Activated naive CD8-positive, alpha-beta T cell treated with anti-CD3 and anti-CD28 coated beads, Interleukin-2, amount 10 ng/mL, durations not matched to agents 7 days and 5 days (primary cell): ENCODE data around the gene FEM1B. TPM values are rescaled to one million over a fixed set of nuclear protein-coding genes. Genes with fewer than 3 reads are reported as not detected.
A peak's percentile ranks its signal among the peaks of the same experiment; 100 is the strongest.

Source experiments
- ATAC-seq: fragments of 150-1000 bp; cut with Tn5 transposase; one replicate; pipeline ENCODE4 v1.10.0; 2021; ENCODE audit warnings: low read depth, moderate library complexity
- POLR2A ChIA-PET: fragments of 350-600 bp; sonication (Branson Sonifier 250); formaldehyde crosslinking; loops from one replicate; lab custom pipeline; 2021; ENCODE audit warnings: antibody characterized with exemption; lab: Charles Lee
- DNase-seq: peaks from one replicate; pipeline ENCODE4 v3.0.0; 2021
- H3K27ac Mint-ChIP-seq: one replicate; pipeline ENCODE4 v1.8.0; 2022; ENCODE audit warnings: mild to moderate bottlenecking, mixed read lengths
- H3K27me3 Mint-ChIP-seq: one replicate; pipeline ENCODE4 v1.8.0; 2022; ENCODE audit warnings: mild to moderate bottlenecking, moderate library complexity, mixed read lengths
- H3K36me3 Mint-ChIP-seq: one replicate; pipeline ENCODE4 v1.8.0; 2021; ENCODE audit warnings: mild to moderate bottlenecking, mixed read lengths
- H3K4me1 Mint-ChIP-seq: one replicate; pipeline ENCODE4 v1.8.0; 2021; ENCODE audit warnings: mixed read lengths
- H3K4me3 Mint-ChIP-seq: one replicate; pipeline ENCODE4 v1.8.0; 2022; ENCODE audit warnings: mild to moderate bottlenecking, moderate library complexity, mixed read lengths
- H3K9me3 Mint-ChIP-seq: one replicate; pipeline ENCODE4 v1.8.0; 2021; ENCODE audit warnings: mixed read lengths
- total RNA-seq, 2 experiments: library from RNA; stranded (reverse); gene quantifications; one replicate each; pipeline ENCODE4 v1.2.3, GENCODE V29; 2021

FEM1B gene
- total RNA-seq, 2 experiments from 2014 or later, result 51.9 to 54.0 TPM

- DNase-seq, result no peak
- H3K27me3 Mint-ChIP-seq, result peaks cover 45% of the 10 kb centered on the region
- H3K9me3 Mint-ChIP-seq, result no peaks in the 10 kb centered on the region
- H3K27ac Mint-ChIP-seq, result no peak overlapping the region
- no peaks in the 10 kb centered on the region for H3K36me3 Mint-ChIP-seq
- H3K4me1 Mint-ChIP-seq, result no peaks in the 10 kb centered on the region
- POLR2A ChIA-PET, result interaction anchor here (1.5 kb wide), 1 partner anchor 12 kb away, joined by 3 read pairs; the partner anchor contains the start of gene FEM1B
- H3K4me3 Mint-ChIP-seq, result no peak overlapping the region
- no peak for ATAC-seq
Observed at GRCh38 chr15:68265081-68265480, 12.5 kb upstream of the FEM1B start.

- no peaks in the 10 kb centered on the region for H3K36me3 Mint-ChIP-seq
- POLR2A ChIA-PET, result interaction anchor here (1.5 kb wide), 1 partner anchor 12 kb away, joined by 3 read pairs; the partner anchor contains the start of gene FEM1B
- H3K4me1 Mint-ChIP-seq, result no peaks in the 10 kb centered on the region
- H3K27me3 Mint-ChIP-seq, result peaks cover 45% of the 10 kb centered on the region
- H3K4me3 Mint-ChIP-seq, result no peak overlapping the region
- no peaks in the 10 kb centered on the region for H3K9me3 Mint-ChIP-seq
- no peak for DNase-seq
- no peak for ATAC-seq
- H3K27ac Mint-ChIP-seq, result no peak overlapping the region
Observed at GRCh38 chr15:68265674-68266073, 11.9 kb upstream of the FEM1B start.

DNA sequence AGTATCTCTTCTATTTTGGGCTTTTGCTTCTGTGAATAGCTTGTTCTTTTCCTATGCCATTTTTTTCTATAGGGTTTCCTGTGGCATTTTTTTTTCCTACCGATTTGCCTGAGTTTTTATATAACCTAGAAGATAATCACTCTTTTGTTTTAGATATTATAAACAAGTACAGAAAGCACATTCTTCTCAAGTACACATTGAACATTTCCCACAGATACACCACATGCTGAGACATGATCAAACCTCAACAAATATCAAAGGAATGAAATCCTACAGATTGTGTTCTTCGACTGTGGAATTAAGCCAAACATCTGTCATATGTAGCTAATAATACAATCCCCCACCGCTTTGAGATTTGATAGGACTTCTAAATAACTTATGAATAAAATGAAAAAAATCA, 9.1 kb upstream of the FEM1B start:
- POLR2A ChIA-PET, result no interaction called here
- no peaks in the 10 kb centered on the region for H3K4me1 Mint-ChIP-seq
- H3K9me3 Mint-ChIP-seq, result no peaks in the 10 kb centered on the region
- no peak for DNase-seq
- H3K36me3 Mint-ChIP-seq, result no peaks in the 10 kb centered on the region
- no peak overlapping the region for H3K27ac Mint-ChIP-seq
- peaks cover 37% of the 10 kb centered on the region for H3K27me3 Mint-ChIP-seq
- no peak for ATAC-seq
- no peak overlapping the region for H3K4me3 Mint-ChIP-seq

DNA sequence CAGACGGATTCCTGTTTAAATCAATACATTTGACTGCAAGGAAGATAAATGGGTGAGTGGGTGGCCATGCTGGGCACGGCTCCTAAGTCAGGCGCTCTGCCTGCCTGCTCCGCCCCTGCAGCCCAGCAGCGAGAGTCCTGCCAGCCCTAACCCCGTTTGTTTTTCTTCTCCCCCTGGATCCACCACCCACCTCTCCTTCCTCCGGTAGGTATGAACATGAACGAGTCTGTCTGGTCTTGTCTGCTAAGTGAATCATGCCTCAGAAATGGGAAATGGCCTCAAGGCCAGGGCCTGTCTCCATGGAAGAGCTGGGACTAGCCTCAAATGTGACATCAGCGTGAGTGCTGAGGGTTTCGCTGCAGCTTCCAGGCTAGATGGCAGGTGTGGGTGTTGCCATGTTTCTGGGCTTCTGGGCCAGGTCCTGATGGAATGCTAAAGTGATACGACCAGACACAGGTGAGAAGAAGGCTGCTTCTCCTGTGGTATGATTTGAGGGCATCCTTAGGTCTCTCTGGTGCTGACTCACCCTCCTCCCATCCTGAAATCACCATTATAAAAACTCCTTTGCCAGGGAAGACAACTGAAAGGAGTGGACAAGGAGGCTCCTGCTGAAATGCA, 5.6 kb upstream of the FEM1B start:
- DNase-seq (no peak), ATAC-seq (no peak)
- no peaks in the 10 kb centered on the region for H3K9me3 Mint-ChIP-seq
- H3K36me3 Mint-ChIP-seq, result no peaks in the 10 kb centered on the region
- H3K4me3 Mint-ChIP-seq, result no peak overlapping the region
- peaks cover 16% of the 10 kb centered on the region for H3K27me3 Mint-ChIP-seq
- H3K4me1 Mint-ChIP-seq, result peaks cover 7% of the 10 kb centered on the region
- POLR2A ChIA-PET, result no interaction called here
- H3K27ac Mint-ChIP-seq, result no peak overlapping the region

- ATAC-seq (no peak), DNase-seq (no peak)
- Mint-ChIP-seq H3K9me3 (no peaks in the 10 kb centered on the region), H3K27me3 (peaks cover 10% of the 10 kb centered on the region), H3K4me1 (peaks cover 8% of the 10 kb centered on the region), H3K36me3 (no peaks in the 10 kb centered on the region), H3K4me3 (no peak overlapping the region), H3K27ac (no peak overlapping the region)
- POLR2A ChIA-PET, result interaction anchor here (1.5 kb wide), 1 partner anchor 31 kb away, joined by 3 read pairs; no protein-coding TSS in a partner anchor
Observed at GRCh38 chr15:68272721-68273271, 4.7 kb upstream of the FEM1B start.

DNA sequence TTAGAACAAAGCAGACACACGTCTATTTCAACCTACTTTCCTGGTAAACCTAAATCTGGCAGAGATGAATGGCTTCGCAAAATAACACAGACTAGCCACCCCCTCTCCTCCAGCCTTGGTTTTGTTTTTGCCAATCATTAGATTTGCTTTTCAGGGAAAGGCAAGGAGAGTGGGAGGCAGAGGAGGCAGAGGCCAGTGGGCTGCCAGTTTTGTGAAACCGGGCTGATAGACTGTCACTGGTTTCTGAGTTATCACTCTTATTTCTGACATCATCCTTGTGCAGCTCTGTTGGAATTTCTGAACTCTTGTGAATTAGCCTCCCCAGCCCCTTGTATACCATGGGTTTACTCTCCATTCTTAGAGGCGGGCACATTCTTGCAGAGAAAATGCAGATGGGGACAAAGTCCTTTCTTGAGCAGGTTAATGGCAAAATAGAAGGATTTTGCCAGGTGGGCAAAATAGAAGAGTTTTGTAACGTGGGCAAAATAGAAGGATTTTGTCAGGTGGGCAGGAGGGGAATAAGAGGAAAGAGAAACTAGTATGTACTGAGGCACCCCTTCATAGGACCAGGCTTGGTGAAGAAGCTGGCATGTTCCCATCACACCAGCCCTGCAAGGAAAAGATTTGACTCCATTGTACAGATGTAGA, 3.2 kb upstream of the FEM1B start:
- Mint-ChIP-seq H3K4me3 (no peak overlapping the region), H3K9me3 (no peaks in the 10 kb centered on the region), H3K36me3 (no peaks in the 10 kb centered on the region), H3K27me3 (peaks cover 3% of the 10 kb centered on the region), H3K4me1 (peaks cover 12% of the 10 kb centered on the region), H3K27ac (no peak overlapping the region)
- DNase-seq, result no peak
- POLR2A ChIA-PET, result interaction anchor here (1.5 kb wide), 1 partner anchor 33 kb away, joined by 3 read pairs; no protein-coding TSS in a partner anchor
- no peak for ATAC-seq

- POLR2A ChIA-PET, result no interaction called here
- H3K27ac Mint-ChIP-seq, result no peak overlapping the region
- H3K27me3 Mint-ChIP-seq, result no peaks in the 10 kb centered on the region
- ATAC-seq, result no peak
- peaks cover 5% of the 10 kb centered on the region for H3K36me3 Mint-ChIP-seq
- no peaks in the 10 kb centered on the region for H3K9me3 Mint-ChIP-seq
- no peak for DNase-seq
- no peak overlapping the region for H3K4me3 Mint-ChIP-seq
- peaks cover 18% of the 10 kb centered on the region for H3K4me1 Mint-ChIP-seq
Observed at GRCh38 chr15:68275165-68275746, 2.3 kb upstream of the FEM1B start.

GRCh38 chr15:68276668-68277067, 877 bp upstream of the FEM1B start:
- H3K27ac Mint-ChIP-seq, result peak overlapping the region; percentile 95
- POLR2A ChIA-PET, result interaction anchor here (0.7 to 2.9 kb wide), 15 partner anchors 12 to 734 kb away, joined by 3 to 18 read pairs (median 6); partner anchors contain the start of genes CLN6, MAP2K5 and PIAS1
- no peaks in the 10 kb centered on the region for H3K27me3 Mint-ChIP-seq
- DNase-seq (no peak), ATAC-seq (no peak)
- H3K9me3 Mint-ChIP-seq, result no peaks in the 10 kb centered on the region
- peaks cover 25% of the 10 kb centered on the region for H3K4me1 Mint-ChIP-seq
- peaks cover 7% of the 10 kb centered on the region for H3K36me3 Mint-ChIP-seq
- H3K4me3 Mint-ChIP-seq, result peak overlapping the region; percentile 96

DNA sequence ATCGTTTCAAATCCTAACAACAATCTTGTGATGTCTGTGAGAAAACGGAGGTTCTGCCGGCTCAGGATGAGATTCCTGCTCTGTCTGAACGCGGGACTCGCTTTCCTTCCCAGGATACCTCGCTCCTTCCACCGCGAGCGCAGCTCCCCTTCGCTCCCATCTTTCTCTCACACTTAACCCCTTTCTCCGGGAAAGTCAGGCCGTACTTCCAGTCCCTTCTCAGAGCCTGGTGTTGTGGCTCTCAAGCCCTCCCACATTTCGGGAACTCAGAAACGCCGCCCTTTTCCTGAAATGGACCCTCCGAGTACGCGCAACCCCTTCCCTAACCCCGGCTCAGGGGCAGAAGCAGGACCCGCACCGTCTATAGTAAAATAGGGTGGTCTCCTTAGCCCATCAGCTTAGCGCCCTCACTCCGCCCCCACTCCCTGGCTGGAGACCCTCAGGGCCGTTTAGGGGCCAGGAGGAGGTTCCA, 378 bp upstream of the FEM1B start:
- H3K9me3 Mint-ChIP-seq, result no peaks in the 10 kb centered on the region
- POLR2A ChIA-PET, result interaction anchor here (0.6 to 2.9 kb wide), 21 partner anchors 12 to 735 kb away, joined by 3 to 18 read pairs (median 6); partner anchors contain the start of genes CLN6, MAP2K5 and PIAS1
- DNase-seq (no peak), ATAC-seq (peak; percentile 7)
- no peaks in the 10 kb centered on the region for H3K27me3 Mint-ChIP-seq
- peak overlapping the region; percentile 95 for H3K27ac Mint-ChIP-seq
- peaks cover 30% of the 10 kb centered on the region for H3K4me1 Mint-ChIP-seq
- peaks cover 9% of the 10 kb centered on the region for H3K36me3 Mint-ChIP-seq
- H3K4me3 Mint-ChIP-seq, result peak overlapping the region; percentile 96

GRCh38 chr15:68278345-68278594, 725 bp downstream of the FEM1B start:
- no peaks in the 10 kb centered on the region for H3K9me3 Mint-ChIP-seq
- POLR2A ChIA-PET, result interaction anchor here (0.9 to 2.9 kb wide), 14 partner anchors 13 to 736 kb away, joined by 3 to 18 read pairs (median 6); partner anchors contain the start of genes CLN6 and MAP2K5
- H3K36me3 Mint-ChIP-seq, result peaks cover 9% of the 10 kb centered on the region
- ATAC-seq (no peak), DNase-seq (no peak)
- H3K27me3 Mint-ChIP-seq, result no peaks in the 10 kb centered on the region
- peaks cover 30% of the 10 kb centered on the region for H3K4me1 Mint-ChIP-seq
- peak overlapping the region; percentile 96 for H3K4me3 Mint-ChIP-seq
- peak overlapping the region; percentile 95 for H3K27ac Mint-ChIP-seq

DNA sequence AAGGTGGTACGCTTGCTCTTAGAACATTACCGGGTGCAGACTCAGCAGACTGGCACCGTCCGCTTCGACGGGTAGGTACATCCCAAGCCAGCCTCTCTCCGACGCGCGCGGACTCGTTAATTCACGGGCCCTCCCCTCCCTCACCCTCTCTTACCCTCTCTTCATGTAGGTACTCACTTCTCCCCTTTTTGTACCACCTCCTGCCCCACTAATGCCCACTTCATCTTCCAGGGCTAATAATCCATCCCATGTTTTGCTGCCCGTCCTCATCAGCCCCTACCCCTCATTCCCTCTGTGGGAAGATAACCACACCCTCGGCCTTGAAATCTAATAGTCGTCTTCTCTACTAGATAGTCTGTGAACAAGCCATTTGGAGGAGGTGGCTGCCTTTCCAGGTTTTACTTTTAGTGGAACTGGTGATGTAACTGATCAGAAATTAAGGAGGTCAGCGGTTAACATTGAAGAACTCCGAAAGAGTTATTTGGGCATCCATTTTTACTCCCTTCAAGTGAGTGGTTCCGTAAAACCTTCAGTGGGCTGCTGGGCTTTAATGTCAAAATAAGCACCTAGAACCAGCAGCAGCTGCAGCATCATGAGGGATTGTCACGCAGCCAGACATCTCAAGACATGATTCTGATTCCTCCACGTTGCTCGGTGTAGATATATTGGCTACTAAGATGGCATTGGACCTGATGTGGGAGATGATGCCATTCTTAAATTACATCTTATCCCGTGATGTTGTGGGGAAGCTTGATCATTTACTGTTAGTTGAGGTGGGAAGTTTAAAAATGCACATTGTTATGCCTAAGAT, 1.3 kb downstream of the FEM1B start:
- no peak for DNase-seq
- peaks cover 30% of the 10 kb centered on the region for H3K4me1 Mint-ChIP-seq
- no peaks in the 10 kb centered on the region for H3K9me3 Mint-ChIP-seq
- ATAC-seq, result peak; percentile 3
- peaks cover 9% of the 10 kb centered on the region for H3K36me3 Mint-ChIP-seq
- peak overlapping the region; percentile 96 for H3K4me3 Mint-ChIP-seq
- POLR2A ChIA-PET, result interaction anchor here (1.0 to 2.9 kb wide), 8 partner anchors 13 to 121 kb away, joined by 3 to 18 read pairs (median 11); partner anchors contain the start of gene CLN6
- peak overlapping the region; percentile 95 for H3K27ac Mint-ChIP-seq
- H3K27me3 Mint-ChIP-seq, result no peaks in the 10 kb centered on the region

DNA sequence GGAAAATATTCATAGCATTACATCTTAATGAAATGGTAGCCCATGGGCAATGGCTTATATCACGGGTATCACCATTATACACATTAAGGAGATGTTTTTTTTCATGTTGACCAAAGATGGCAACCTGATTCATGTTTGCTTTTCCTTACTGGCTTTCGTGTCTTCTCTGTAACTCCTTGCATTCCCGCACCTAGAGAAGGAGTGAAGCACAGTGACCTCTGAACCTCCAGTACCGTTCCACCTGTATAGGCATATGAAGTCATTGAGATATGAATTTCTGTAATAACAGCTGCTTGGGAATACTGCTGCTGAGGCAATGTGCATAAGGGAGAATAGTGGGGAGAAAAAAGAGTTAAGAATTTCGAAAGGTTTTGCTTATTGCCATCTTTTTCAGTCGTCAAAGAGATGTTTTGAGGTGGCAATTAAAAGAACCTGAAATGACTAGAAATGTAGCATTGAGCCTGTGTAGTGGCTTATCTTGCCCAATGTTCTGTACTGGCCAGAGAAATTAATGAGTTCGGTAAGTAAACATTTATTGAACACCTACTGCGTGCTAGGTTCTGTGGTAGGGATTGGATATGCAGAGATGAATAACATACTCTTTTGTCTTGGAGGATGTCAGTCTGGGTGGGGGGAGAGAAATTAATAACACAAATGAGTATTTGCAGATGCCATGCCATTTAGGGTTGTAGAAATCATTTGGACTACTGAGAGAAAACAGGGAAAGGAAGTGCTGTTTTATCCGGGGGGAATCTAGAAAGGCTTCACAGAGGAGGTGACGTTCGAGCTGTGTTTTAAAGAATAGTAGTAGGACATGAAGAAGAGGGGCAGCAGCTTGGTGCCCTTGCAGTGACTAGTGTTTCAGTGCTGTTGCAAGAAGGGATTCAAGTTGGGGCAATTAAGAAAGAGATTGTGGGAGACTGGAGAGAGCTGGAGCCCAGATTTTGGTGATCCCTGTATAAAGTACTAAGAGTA, 2.5 kb downstream of the FEM1B start:
- no peaks in the 10 kb centered on the region for H3K9me3 Mint-ChIP-seq

More for the DNA sequence above, 2.5 kb downstream of the FEM1B start:
- H3K4me1 Mint-ChIP-seq, result peaks cover 30% of the 10 kb centered on the region
- peaks cover 16% of the 10 kb centered on the region for H3K36me3 Mint-ChIP-seq
- no peaks in the 10 kb centered on the region for H3K27me3 Mint-ChIP-seq
- DNase-seq (no peak), ATAC-seq (no peak)
- H3K27ac Mint-ChIP-seq, result peak overlapping the region; percentile 22
- POLR2A ChIA-PET, result interaction anchor here (0.5 to 1.3 kb wide), 5 partner anchors 10 to 541 kb away, joined by 3 to 5 read pairs (median 4); no protein-coding TSS in a partner anchor
- H3K4me3 Mint-ChIP-seq, result peak overlapping the region; percentile 96
